MCF 10A (cell line): ENCODE data around the gene ZSCAN32. TPM values are rescaled to one million over a fixed set of nuclear protein-coding genes. Genes with fewer than 3 reads are reported as not detected.

ENCODE experiments used
- BruUV-seq: library from RNA; stranded (reverse); fragments of 400-500 nt; replicated peaks from 2 replicates; lab custom pipeline; 2021; lab: Mats Ljungman, UMichigan
- CTCF ChIA-PET: fragments of 300-600 bp; sonication (Branson Sonifier 250); formaldehyde crosslinking; extraction: SDS; loops from one replicate; lab custom pipeline; 2021; ENCODE audit warnings: antibody characterized with exemption, inconsistent platforms; lab: Yijun Ruan, JAX
- POLR2A ChIA-PET: fragments of 300-600, 350-650 bp; sonication (Branson Sonifier 250); formaldehyde crosslinking; extraction: SDS; loops from one replicate; lab custom pipeline; 2020; ENCODE audit warnings: antibody characterized with exemption, inconsistent platforms; lab: Yijun Ruan, JAX
- DNase-seq: peaks from one replicate; pipeline ENCODE4 v3.0.0-alpha.2; 2018; ENCODE audit not compliant: unreplicated experiment
- H3K27ac Mint-ChIP-seq: one replicate; pipeline ENCODE4 v1.8.0; 2022; ENCODE audit warnings: mild to moderate bottlenecking, low read depth, mixed read lengths; ENCODE audit not compliant: unreplicated experiment
- H3K27me3 Mint-ChIP-seq: one replicate; pipeline ENCODE4 v1.8.0; 2022; ENCODE audit warnings: mixed read lengths; ENCODE audit not compliant: insufficient read depth, unreplicated experiment
- H3K36me3 Mint-ChIP-seq: one replicate; pipeline ENCODE4 v1.8.0; 2022; ENCODE audit warnings: mild to moderate bottlenecking, moderate library complexity, mixed read lengths; ENCODE audit not compliant: insufficient read depth, unreplicated experiment
- H3K4me1 Mint-ChIP-seq: one replicate; pipeline ENCODE4 v1.8.0; 2022; ENCODE audit warnings: mixed read lengths; ENCODE audit not compliant: insufficient read depth, unreplicated experiment
- H3K4me3 Mint-ChIP-seq: one replicate; pipeline ENCODE4 v1.8.0; 2022; ENCODE audit warnings: mild to moderate bottlenecking, moderate library complexity, mixed read lengths; ENCODE audit not compliant: unreplicated experiment
- H3K9me3 Mint-ChIP-seq: one replicate; pipeline ENCODE4 v1.8.0; 2022; ENCODE audit warnings: mixed read lengths; ENCODE audit not compliant: unreplicated experiment
- intact Hi-C: fragments of 100-400 bp; cut with micrococcal nuclease; formaldehyde crosslinking; loops from 2 replicates; pipeline ENCODE4 v1.14.1; 2022
- total RNA-seq: library from RNA; stranded (reverse); gene quantifications from 2 replicates; pipeline ENCODE4 v1.2.3, GENCODE V29; 2022
- TF ChIP-seq, protein P1 (sequence below): fragments of 200-600 bp; IDR thresholded peaks from one replicate; pipeline ENCODE4 v1.8.0; 2022; ENCODE audit warnings: antibody characterized with exemption, mild to moderate bottlenecking; ENCODE audit not compliant: unreplicated experiment

The ZSCAN32 gene
- total RNA-seq, 1 experiment from 2014 or later, result 17.5 TPM

- CTCF ChIA-PET, result no interaction called here
- Mint-ChIP-seq H3K27me3 (no peaks in the 10 kb centered on the region), H3K9me3 (peaks cover 33% of the 10 kb centered on the region), H3K27ac (no peak overlapping the region), H3K4me1 (no peaks in the 10 kb centered on the region), H3K36me3 (no peaks in the 10 kb centered on the region), H3K4me3 (no peak overlapping the region)
- no TSS peak for BruUV-seq
- no peak for DNase-seq
- TF ChIP-seq, protein P1, sequence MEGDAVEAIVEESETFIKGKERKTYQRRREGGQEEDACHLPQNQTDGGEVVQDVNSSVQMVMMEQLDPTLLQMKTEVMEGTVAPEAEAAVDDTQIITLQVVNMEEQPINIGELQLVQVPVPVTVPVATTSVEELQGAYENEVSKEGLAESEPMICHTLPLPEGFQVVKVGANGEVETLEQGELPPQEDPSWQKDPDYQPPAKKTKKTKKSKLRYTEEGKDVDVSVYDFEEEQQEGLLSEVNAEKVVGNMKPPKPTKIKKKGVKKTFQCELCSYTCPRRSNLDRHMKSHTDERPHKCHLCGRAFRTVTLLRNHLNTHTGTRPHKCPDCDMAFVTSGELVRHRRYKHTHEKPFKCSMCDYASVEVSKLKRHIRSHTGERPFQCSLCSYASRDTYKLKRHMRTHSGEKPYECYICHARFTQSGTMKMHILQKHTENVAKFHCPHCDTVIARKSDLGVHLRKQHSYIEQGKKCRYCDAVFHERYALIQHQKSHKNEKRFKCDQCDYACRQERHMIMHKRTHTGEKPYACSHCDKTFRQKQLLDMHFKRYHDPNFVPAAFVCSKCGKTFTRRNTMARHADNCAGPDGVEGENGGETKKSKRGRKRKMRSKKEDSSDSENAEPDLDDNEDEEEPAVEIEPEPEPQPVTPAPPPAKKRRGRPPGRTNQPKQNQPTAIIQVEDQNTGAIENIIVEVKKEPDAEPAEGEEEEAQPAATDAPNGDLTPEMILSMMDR, result no peak
- POLR2A ChIA-PET, result no interaction called here
- intact Hi-C loops, result no loop called here
These were observed 25.1 kb downstream of the ZSCAN32 start for GRCh38 chr16:3375680-3376079.

DNA sequence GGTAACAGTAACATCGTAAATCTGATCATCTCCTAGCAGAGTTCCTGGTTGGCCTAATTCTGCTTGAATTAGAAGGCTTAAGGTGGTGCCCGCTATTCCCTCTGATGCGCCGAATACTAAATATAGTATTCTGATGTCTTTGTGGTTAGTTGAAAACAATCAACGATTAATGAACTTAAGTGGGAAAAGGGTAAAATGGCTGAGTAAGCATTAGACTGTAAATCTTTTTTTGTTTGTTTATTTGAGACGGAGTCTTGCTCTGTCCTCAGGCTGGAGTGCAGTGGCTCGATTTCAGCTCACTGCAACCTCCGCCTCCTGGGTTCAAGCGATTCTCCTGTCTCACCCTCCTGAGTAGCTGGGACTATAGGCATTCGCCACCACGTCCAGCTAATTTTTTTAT is 31.7 kb downstream of the ZSCAN32 start:
- Mint-ChIP-seq H3K4me1 (no peaks in the 10 kb centered on the region), H3K27me3 (no peaks in the 10 kb centered on the region), H3K27ac (no peak overlapping the region), H3K4me3 (no peak overlapping the region), H3K9me3 (peaks cover 13% of the 10 kb centered on the region), H3K36me3 (no peaks in the 10 kb centered on the region)
- ChIA-PET POLR2A (no interaction called here), CTCF (interaction anchor here (0.6 kb wide), 1 partner anchor 337 kb away, joined by 3 read pairs; no protein-coding TSS in a partner anchor)
- intact Hi-C loops, result no loop called here
- DNase-seq, result no peak
- TF ChIP-seq, protein P1, result no peak
- no TSS peak for BruUV-seq

- Mint-ChIP-seq H3K4me1 (no peaks in the 10 kb centered on the region), H3K27ac (no peak overlapping the region), H3K9me3 (peaks cover 6% of the 10 kb centered on the region), H3K36me3 (no peaks in the 10 kb centered on the region), H3K27me3 (peaks cover 12% of the 10 kb centered on the region), H3K4me3 (no peak overlapping the region)
- TF ChIP-seq, protein P1, result no peak
- intact Hi-C loops, result no loop called here
- CTCF ChIA-PET, result no interaction called here
- BruUV-seq, result no TSS peak
- no peak for DNase-seq
- POLR2A ChIA-PET, result no interaction called here
These were observed 35.9 kb downstream of the ZSCAN32 start for GRCh38 chr16:3364774-3365427.

DNA sequence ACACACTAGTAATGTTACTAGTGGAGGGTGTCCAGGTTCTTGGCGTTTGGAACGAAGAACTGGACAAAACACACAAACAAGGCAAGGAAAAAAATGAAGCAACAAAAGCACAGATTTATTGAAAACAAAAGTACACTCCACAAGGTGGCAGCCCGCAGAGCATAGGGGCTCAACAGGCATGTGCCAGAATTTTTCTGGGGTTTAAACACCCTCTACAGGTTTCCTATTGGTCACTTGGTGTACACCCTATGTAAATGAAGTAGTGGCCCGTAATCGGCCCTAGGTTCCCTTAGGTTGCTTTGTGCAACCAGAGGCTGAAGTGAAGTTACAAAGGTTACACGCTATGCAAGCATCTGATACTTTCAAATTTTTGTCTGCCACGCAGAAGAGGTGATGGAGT is 37.0 kb downstream of the ZSCAN32 start:
- POLR2A ChIA-PET, result interaction anchor here (0.6 to 0.8 kb wide), 4 partner anchors 12 to 60 kb away, joined by 3 to 4 read pairs (median 4); no protein-coding TSS in a partner anchor
- no TSS peak for BruUV-seq
- intact Hi-C loops, result no loop called here
- Mint-ChIP-seq H3K27me3 (peaks cover 16% of the 10 kb centered on the region), H3K4me3 (no peak overlapping the region), H3K27ac (no peak overlapping the region), H3K36me3 (no peaks in the 10 kb centered on the region), H3K4me1 (no peaks in the 10 kb centered on the region), H3K9me3 (peaks cover 6% of the 10 kb centered on the region)
- peak; percentile 8 for DNase-seq
- CTCF ChIA-PET, result interaction anchor here (0.6 kb wide), 1 partner anchor 339 kb away, joined by 8 read pairs; no protein-coding TSS in a partner anchor
- TF ChIP-seq, protein P1, result no peak
